ENCODE results near the gene CCN6. TPM values are rescaled to one million over a fixed set of nuclear protein-coding genes. Genes with fewer than 3 reads are reported as not detected.

Gene CCN6
- total RNA-seq, 4 donors from 2014 or later: 0.38 TPM; not detected in 3

GRCh38 chr6:112113918-112114317 is 60.0 kb downstream of the CCN6 start:
- Histone ChIP-seq H3K27me3 (no peaks in the 10 kb centered on the region), H3K27ac (no peak overlapping the region), H3K9me3 (no peaks in the 10 kb centered on the region), H3K36me3 (peaks cover 0 to 67% (median 0%) of the 10 kb centered on the region in 3 donors), H3K4me1 (no peaks in the 10 kb centered on the region), H3K4me3 (no peak overlapping the region)
- no peak for DNase-seq
- no peak for TF ChIP-seq CTCF (IDR thresholded peaks at IDR 0.05)
- no peak for TF ChIP-seq POLR2A (IDR thresholded peaks at IDR 0.05)
- intact Hi-C loops (cut with DNase I): no loop called here

- WGBS, 2 donors: 89 to 90% methylated on average over 3 of the region's 3 CpGs
- intact Hi-C loops (cut with DNase I): no loop called here
- no peaks in the 10 kb centered on the region for H3K9me3 ChIP-seq
- H3K27ac ChIP-seq: no peak overlapping the region
- H3K4me1 ChIP-seq: no peaks in the 10 kb centered on the region
- H3K27me3 ChIP-seq: no peaks in the 10 kb centered on the region
- no peak overlapping the region for H3K4me3 ChIP-seq
- H3K36me3 ChIP-seq: peaks cover 0 to 70% (median 0%) of the 10 kb centered on the region in 3 donors
- TF ChIP-seq POLR2A (IDR thresholded peaks at IDR 0.05) (no peak), CTCF (IDR thresholded peaks at IDR 0.05) (no peak)
- DNase-seq: no peak
Observed at GRCh38 chr6:112114577-112115223, 60.8 kb downstream of the CCN6 start.

GRCh38 chr6:112116221-112116620 is 62.3 kb downstream of the CCN6 start:
- H3K4me1 ChIP-seq: no peaks in the 10 kb centered on the region
- DNase-seq: no peak
- no peak for TF ChIP-seq POLR2A (IDR thresholded peaks at IDR 0.05)
- TF ChIP-seq CTCF (IDR thresholded peaks at IDR 0.05): no peak
- 77 to 91% methylated on average over 1 of the region's 1 CpG for WGBS, 2 donors
- H3K27me3 ChIP-seq: no peaks in the 10 kb centered on the region
- no peak overlapping the region for H3K4me3 ChIP-seq
- H3K27ac ChIP-seq: no peak overlapping the region
- intact Hi-C loops (cut with DNase I): no loop called here
- peaks cover 0 to 85% (median 0%) of the 10 kb centered on the region in 3 donors for H3K36me3 ChIP-seq
- H3K9me3 ChIP-seq: no peaks in the 10 kb centered on the region

- intact Hi-C loops (cut with DNase I): no loop called here
- TF ChIP-seq POLR2A (IDR thresholded peaks at IDR 0.05): no peak
- TF ChIP-seq CTCF (IDR thresholded peaks at IDR 0.05): no peak
- WGBS, 2 donors: 6 to 13% methylated on average over 1 of the region's 1 CpG
- no peaks in the 10 kb centered on the region for H3K9me3 ChIP-seq
- no peak overlapping the region for H3K4me3 ChIP-seq
- DNase-seq: no peak
- no peaks in the 10 kb centered on the region for H3K4me1 ChIP-seq
- H3K36me3 ChIP-seq: peaks cover 0 to 88% (median 0%) of the 10 kb centered on the region in 3 donors
- no peak overlapping the region for H3K27ac ChIP-seq
- no peaks in the 10 kb centered on the region for H3K27me3 ChIP-seq
Observed at GRCh38 chr6:112117554-112117953, 63.6 kb downstream of the CCN6 start.

GRCh38 chr6:112118034-112118433 is 64.1 kb downstream of the CCN6 start:
- Histone ChIP-seq H3K36me3 (peaks cover 0 to 90% (median 0%) of the 10 kb centered on the region in 3 donors), H3K4me1 (no peaks in the 10 kb centered on the region), H3K9me3 (no peaks in the 10 kb centered on the region), H3K27ac (no peak overlapping the region), H3K4me3 (no peak overlapping the region), H3K27me3 (no peaks in the 10 kb centered on the region)
- TF ChIP-seq POLR2A (IDR thresholded peaks at IDR 0.05): no peak
- no peak for TF ChIP-seq CTCF (IDR thresholded peaks at IDR 0.05)
- DNase-seq: no peak
- intact Hi-C loops (cut with DNase I): no loop called here

Other genes with a start within 250 kb of the CCN6 start
- gene FYN, start 180.7 kb upstream of the CCN6 start, total RNA-seq: 10 to 100 TPM; 11.8 to 54.6 (median 21.4) TPM
- 10 to 100 TPM in 3 of 4 donors, 1 to 10 TPM in 1; 9.7 to 28.4 (median 12.9) TPM for gene TUBE1, start 33.4 kb downstream of the CCN6 start, total RNA-seq
- 1 to 10 TPM in 3 of 4 donors, under 1 TPM in 1; 0.76 to 7.4 (median 2.4) TPM for gene FAM229B, start 33.5 kb downstream of the CCN6 start, total RNA-seq
- gene LAMA4, start 200.5 kb downstream of the CCN6 start, total RNA-seq: 100 to 1,000 TPM in 1 of 4 donors, 10 to 100 TPM in 1, 1 to 10 TPM in 2; 8.1 to 116 (median 19.0) TPM